H1 (cell line): Measurements from ENCODE around the gene ULK3. TPM values are rescaled to one million over a fixed set of nuclear protein-coding genes. Genes with fewer than 3 reads are reported as not detected.

ENCODE experiments used
- ATF3 ChIP-seq: IDR thresholded peaks from 2 replicates; pipeline ENCODE4 v1.6.1; 2011; ENCODE audit warnings: low read depth, mild to moderate bottlenecking, low read length; ENCODE audit not compliant: insufficient read depth
- NANOG ChIP-seq: IDR thresholded peaks from 2 replicates; pipeline ENCODE4 v1.6.1; 2011; ENCODE audit warnings: low read length, low read depth, mild to moderate bottlenecking, inconsistent platforms; ENCODE audit not compliant: insufficient read depth, poor library complexity, severe bottlenecking
- SIX5 ChIP-seq: IDR thresholded peaks from 2 replicates; pipeline ENCODE4 v1.6.1; 2011; ENCODE audit warnings: mild to moderate bottlenecking, low read depth, low read length
- TAF1 ChIP-seq: IDR thresholded peaks from 2 replicates; pipeline ENCODE4 v1.6.1; 2011; ENCODE audit warnings: mild to moderate bottlenecking, low read depth, low read length
- USF2 ChIP-seq: IDR thresholded peaks from 2 replicates; pipeline ENCODE4 v1.6.1; 2011; ENCODE audit warnings: low read length, improper control_type of control experiment
- polyA plus RNA-seq, 7 experiments: library from polyadenylated mRNA; depleted of rRNA in 3 of 7; stranded (reverse) in 5 of 7; unstranded in 2 of 7; fragments of >200 nt in 5 of 7; fragments of 200-250 nt in 2 of 7; gene quantifications; 1 replicate in 5 of 7; 2 replicates in 1 of 7; 4 replicates in 1 of 7; pipeline versions ENCODE4 v1.2.1 to v1.2.3, GENCODE V29; 2011 to 2013; ENCODE audit warnings: missing spikeins in 2 of 7, mixed read lengths in 2 of 7
- total RNA-seq: library from RNA; stranded (reverse); fragmentation: NEBNext Ultra II Directional; extraction: Animal tissue kit (Norgen Biotek cat#: 25700); gene quantifications from 2 replicates; pipeline ENCODE4 v1.2.1, GENCODE V29; 2021

The ULK3 gene
- total and polyA plus RNA-seq, 2 of the 8 experiments (the other 6 are each of a cell fraction or from before 2014, with no cell fraction given): 27.1 to 34.4 TPM

- TF ChIP-seq TAF1: no peak
- no peak for TF ChIP-seq SIX5
- TF ChIP-seq ATF3: no peak
- no peak for TF ChIP-seq USF2
- TF ChIP-seq NANOG: no peak
Measured at GRCh38 chr15:74802290-74802689, 40.7 kb downstream of the ULK3 start (continued).
